GM03348 (cell line): Measurements from ENCODE around the gene HEXD.
A peak's percentile ranks its signal among the peaks of the same experiment; 100 is the strongest.
"Not testable (repeated sequence)": the region's sequence is repeated elsewhere in the genome, so short reads cannot be mapped to it uniquely, and the experiment has no call there.

ENCODE experiments used
- DNase-seq: peaks from one replicate; pipeline ENCODE4 v3.0.0; 2012; ENCODE audit warnings: low spot score

Gene HEXD

DNA sequence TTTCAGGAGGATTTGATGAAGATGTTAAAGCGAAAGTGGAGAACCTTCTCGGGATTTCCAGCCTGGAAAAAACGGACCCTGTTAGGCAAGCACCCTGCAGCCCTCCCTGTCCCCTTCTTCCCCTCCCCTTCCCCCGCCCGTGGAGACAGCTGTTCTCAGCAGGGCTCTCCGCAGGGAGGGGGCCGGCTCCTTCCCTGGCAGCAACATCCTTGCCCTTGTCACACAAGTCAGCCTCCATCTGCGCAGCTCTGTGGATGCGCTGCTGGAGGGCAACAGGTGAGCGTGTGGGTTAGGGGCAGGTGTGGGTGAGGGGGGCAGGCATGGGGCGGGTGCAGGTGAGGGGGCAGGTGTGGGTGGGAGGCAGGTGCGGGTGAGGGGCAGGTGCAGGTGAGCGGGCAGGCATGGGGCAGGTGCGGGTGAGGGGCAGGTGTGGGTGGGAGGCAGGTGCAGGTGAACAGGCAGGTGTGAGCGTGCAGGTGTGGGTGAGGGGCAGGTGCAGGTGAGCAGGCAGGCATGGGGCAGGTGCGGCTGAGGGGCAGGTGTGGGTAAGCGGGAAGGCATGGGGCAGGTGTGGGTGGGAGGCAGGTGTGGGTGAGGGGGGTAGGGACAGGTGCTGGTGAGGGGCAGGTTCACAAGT, 23.0 kb downstream of the HEXD start:
- DNase-seq: no peak

DNA sequence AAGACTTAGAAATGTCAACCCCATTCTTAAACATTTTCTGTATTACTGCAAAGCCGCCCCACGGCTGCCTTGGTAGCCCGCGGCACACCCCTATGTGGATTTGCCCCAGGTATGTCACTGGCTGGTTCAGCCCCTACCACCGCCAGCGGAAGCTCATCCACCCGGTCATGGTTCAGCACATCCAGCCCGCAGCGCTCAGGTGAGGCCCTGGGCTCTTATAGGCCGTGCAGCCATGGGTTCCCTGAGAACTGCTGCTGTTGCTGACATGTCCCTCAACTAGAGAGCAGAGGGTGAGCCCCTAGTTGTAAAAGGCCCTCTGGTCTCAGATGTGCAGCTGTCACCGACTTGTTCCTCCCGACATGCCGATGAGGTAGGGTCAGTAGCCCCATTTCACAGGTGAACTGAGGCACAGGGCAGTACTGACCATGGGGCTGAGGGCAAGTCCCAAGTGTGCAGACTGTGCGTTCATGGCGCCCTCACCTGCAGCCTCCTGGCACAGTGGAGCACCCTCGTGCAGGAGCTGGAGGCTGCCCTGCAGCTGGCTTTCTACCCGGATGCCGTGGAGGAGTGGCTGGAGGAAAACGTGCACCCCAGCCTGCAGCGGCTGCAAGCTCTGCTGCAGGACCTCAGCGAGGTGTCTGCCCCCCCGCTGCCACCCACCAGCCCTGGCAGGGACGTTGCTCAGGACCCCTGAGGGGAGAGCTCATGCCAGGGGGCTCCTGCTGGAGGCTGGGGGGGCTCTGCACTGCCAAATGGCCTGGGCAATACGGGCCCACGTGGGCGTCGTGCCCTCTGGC, 23.7 kb downstream of the HEXD start:
- no peak for DNase-seq

DNA sequence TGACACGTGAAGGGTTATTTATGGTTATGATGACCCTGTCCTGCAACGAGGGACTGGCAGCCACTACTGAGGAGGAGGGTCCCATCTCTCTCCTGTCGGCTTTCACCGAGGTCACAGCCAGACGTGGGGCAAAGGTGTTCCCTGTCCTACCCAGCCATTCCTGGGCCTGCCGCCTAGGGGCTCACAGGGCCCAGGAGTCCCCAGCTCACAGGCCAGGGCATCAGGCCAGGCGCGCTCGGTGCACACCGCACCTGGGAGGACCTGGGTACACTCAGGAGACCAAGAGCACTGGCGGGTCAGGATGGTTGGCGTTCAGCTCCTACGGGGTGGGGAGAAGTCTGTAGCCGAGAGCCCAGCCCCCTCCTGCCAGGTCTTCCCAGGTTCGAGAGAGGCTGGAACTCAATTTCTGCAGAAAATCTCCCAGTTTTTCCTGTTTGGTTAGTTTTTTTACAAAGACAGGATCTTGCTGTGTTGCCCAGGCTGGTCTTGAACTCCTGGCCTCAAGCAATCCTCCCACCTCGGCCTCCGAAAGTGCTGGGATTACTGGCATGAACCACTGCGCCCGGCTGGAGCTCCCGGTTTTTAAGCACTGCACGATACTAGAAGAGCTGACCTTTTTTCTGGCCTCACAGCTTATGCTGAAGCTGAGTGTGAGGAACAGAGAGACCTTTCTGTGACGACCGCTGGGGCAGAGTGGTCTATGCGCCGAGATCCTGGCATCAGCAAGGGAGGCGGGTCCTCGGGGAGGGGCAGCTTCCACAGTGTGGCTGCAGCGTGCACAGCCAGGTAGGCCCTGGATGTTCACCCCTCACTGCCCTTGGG, 24.7 kb downstream of the HEXD start:
- no peak for DNase-seq

DNA sequence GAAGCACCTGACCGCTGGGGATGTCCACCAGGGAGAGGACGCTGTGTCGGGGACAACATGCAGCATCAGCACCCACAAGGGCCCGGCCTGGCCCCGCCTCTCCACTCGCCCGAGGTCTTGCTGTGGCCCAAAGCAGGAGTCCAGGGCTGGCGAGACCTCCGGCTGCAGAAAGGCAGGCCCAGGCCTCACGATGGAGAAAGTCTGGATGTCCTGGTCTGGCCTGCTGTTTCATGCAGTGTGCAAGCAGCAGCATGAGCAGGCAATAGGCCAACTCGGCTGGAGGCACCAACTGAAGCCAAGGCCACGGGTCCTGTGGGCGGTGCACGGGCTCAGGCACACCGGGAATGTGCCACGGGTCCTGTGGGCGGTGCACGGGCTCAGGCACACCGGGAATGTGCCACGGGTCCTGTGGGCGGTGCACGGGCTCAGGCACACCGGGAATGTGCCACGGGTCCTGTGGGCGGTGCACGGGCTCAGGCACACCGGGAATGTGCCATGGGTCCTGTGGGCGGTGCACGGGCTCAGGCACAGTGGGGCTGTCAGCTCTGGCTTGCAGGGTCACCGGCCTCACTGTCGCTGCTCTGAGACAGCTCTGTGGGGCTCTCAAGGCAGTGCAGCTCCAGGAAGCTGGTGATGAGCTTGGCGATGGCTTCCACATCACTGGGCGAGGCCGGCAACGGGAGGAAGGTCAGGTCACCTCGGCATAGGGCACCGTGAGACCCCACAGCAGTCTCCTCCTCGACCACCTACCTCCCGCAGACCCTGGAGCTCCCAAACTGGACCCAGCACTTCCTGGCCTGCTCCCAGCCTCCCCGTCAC, 25.5 kb downstream of the HEXD start:
- no peak for DNase-seq

DNA sequence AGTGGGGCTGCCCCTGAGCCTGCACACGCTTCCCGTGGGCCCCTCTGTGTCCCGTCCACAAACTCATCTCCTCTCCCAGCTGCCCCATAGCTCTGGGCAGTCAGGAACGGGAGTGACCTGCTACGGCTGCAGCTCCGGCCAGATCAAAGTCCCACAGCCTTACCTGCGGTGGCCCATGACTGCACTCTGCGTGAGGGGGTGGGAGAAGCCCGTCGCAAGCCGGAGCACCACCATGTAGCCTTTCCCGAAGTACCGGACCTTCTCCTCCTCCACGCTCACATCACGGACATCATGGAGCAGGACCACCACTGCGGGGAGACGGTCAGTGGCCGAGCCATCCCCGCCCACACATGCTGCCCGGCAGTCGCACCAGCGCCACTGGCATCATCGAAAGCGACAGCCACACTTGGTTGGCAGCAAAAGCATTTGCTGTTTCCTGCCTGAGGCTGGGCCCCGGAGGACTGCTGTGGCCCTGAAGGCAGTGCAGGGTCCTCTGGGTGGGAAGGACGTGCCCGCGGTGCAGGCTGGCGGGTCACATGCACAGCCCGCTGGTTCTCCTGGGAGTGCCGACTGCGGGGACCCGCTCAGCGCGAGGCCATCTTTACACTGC, 26.2 kb downstream of the HEXD start:
- DNase-seq: no peak

DNA sequence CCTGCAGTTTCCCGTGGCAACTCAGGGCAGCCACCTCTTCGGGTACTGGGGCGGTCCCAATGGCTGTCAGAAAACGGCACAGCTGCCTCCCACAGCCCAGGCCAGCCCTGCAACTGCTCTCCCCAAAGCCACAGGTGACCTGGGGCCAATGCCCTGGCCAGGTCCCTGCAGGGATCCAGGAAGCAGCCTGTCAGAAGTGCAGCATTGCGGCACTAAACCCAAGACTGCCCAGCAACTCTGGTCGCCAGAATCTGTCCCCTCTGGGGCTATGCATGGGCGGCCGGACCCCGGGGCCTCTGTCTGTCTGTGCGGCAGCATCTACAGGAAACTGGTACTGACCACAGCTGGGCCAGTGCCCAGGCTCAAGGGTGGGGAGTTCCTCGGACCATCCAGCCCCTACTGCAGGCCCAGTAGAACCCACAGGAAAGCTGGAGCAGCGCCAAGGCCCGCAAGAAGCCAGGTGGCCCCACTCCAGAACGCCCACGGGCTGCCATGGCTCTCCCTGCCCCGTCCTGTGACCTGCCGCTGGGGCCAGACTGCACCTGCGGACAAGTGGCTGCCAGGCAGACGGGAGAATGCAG, 26.9 kb downstream of the HEXD start:
- DNase-seq: no peak

DNA sequence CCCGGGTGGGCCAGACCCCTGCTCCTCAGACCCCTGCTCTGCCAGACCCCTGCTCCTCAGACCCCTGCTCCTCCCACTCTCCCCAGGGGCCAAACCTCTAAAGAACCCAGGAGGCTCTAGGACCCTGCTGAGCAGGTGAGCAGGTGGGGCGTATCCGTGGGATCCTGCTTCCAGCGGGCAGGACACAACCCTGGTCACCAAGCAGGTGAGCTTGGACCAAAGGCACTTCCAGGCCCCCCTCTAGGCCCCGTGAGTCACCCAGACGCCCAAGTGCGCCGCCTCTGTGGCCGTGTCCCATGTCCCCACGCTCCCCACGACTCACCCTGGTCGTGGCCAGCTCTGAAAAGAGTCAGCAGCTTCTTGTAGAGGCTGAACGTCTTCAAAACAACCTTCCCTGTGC, 27.4 kb downstream of the HEXD start:
- DNase-seq: no peak

DNA sequence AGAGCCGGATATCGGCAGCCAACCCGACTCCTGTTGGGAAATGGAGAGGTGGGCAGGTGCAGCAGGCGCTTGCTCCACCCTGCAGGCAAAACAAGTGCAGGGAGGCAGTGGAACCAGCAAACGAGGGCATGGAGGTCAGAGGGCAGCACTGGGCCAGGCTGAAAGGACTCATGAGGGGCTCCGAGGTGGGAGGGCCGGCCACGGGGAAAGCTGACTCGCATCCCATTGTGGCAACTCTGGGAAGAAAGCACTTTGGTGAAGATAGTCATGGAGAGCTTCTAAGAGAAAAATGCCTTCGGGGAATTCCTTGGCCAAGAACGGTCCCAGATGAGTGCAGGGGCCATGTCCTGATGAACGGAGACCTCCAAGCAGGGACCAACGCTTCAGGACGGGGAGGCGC, 28.0 kb downstream of the HEXD start:
- no peak for DNase-seq

DNA sequence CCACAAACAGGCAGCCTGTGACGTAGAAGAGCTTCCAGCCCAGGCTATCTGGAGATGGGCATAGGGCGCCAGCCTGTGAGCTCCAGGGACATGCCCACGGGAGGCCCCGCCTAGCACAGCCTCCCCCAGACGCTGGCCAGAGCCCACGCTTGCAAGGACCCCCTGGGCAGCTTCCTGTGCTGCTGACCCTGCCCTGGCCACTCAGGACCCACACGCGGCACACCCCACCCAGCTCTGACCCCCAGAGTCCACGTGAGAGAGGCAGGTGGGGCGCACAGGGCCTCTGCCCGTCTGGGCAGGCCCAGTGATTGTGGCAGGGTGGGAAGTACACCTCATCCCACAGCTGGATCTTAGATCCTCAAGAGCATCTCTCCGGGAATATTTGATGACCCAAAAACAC, 28.5 kb downstream of the HEXD start:
- DNase-seq: no peak

DNA sequence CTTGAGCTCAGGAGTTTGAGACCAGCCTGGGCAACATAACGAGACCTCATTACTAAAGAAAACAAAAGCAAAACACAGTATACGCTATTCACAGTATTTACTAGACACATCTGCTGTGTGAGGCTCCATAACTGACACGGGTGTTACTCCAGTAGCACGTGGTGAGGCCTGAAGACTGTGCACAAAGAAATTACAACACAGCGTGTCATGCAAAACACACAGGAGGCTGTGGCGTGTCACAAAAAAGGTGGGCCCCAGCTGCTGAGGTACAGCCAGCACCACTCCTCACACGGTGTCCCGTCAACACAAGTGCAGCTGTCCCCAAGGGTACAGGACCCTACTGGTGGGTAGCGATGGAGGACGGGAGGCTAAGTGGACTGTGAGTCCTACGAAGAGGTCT, 29.7 kb downstream of the HEXD start:
- no peak for DNase-seq

DNA sequence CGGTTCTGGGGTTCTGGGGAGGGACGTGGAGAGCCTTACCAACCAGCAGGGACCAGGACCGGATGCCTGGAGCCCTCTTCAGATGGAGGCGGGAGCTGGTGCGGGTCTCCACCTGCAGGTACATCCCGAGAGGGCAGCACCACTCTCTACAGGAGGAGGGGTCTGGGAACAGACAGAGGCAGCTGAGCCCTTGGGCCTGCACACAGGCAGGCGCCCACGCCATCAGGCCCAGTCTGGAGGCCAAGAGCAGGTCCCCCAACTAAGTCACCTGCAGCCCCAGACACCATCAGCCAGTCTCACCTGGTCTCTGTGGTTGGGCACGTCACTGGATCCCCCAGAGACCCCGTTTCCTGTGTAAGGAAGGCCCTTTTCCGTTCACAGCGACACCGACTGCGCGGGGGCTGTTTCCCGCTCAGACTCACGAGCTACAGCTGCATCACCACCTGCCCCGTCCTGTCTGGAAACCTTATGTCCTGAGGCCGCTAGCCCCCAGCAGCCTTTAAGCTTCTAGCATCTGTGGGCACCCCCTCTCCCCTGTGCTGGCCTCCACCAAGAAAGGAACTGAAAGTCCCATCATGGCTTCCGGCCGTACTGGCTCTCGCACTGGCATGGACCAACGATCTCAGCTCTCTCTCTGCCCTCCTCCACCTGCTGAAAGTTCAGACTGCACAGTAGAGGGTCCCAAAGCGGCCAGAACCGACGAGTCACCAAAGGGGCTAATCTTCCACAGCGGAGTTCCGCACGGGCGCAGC, 31.2 kb downstream of the HEXD start:
- no peak for DNase-seq

DNA sequence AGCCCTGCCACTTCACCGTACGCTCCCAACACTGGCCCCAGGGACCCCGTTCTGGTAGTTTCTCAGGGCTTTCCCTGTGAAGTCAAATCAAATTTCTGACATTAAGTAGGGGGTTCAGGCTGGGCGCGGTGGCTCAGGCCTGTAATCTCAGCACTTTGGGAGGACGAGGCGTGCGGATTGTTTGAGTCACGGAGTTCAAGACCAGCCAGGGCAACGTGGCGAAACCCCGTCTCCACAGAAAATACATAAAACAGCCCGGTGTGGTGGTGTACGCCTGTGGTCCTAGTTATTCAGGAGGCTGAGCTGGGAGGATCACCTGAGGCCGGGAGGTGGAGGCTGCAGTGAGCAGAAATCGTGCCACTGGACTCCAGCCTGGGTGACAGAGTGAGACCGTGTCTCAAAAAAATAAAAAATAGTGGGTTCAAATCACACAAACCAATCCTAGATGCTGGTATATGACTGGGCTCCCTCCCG, 31.8 kb downstream of the HEXD start:
- no peak for DNase-seq

DNA sequence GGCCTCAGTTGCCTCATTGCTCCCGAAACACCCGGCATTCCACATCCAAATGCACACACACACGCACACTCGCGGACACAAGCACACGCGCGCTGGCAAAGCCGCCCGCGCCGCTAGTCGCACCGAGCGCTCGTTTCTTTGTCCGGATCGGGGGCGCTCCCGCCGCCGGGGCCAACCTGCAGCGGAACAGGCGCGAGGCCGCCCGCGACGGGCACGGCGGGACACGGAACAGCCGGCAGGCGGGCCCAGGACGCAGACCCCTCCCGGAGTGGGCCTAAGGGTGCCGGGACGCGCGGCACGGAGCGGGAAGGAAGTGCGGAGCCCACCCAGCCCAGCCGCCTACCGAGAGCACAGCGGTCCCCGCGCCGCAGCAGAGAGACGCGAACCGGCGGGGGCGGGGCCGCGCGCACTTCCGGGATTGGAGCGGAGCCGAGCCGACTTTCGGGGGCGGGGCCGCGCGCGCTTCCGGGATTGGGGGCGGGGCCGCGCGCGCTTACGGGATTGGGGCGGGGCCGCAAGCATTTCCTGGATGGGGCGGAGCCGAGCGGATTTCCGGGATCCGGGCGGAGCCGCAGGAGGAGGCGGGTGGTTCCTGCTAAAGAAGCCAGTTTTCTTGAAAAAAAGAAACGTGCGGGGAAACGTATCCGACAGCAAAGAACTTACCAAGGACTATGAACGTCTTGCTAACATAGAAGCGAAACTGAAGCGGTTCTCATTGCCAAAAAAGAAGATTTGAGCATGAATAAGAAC, 32.4 kb downstream of the HEXD start, which contains the start of gene CYBC1:
TSS of gene CYBC1 (minus strand) at position 396 of the 750 bp plus-strand sequence. CDS start 1,498 bp downstream, outside the sequence.
- DNase-seq: peak; percentile 96

DNA sequence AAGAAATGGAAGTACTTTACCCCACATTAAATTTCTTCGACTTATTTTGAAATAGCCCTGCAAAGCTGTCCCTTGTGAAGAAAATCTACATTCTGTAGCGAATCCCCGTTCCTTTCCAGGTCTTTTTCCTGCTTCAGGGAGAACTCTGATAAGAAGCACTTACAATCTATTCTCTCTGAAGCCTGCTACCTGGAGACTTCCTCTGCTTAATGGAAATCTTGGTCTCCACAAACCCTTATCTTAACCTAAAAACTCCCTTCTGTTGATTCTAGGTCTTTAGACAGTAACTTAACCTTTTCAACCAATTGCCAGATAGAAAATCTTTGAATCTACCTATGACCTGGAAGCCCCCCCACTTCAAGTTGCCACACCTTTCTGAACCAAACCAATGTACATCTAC, 34.0 kb downstream of the HEXD start:
- DNase-seq: no peak

DNA sequence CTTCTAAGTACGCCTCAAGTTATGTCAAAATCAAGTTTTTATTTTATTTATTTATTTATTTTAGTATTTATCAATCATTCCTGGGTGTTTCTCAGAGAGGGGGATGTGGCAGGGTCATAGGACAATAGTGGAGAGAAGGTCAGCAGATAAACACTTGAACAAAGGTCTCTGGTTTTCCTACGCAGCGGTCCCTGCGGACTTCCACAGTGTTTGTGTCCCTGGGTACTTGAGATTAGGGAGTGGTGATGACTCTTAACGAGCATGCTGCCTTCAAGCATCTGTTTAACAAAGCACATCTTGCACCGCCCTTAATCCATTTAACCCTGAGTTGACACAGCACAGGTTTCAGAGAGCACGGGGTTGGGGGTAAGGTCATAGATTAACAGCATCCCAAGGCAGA, 35.0 kb downstream of the HEXD start:
- not testable (repeated sequence) for DNase-seq

DNA sequence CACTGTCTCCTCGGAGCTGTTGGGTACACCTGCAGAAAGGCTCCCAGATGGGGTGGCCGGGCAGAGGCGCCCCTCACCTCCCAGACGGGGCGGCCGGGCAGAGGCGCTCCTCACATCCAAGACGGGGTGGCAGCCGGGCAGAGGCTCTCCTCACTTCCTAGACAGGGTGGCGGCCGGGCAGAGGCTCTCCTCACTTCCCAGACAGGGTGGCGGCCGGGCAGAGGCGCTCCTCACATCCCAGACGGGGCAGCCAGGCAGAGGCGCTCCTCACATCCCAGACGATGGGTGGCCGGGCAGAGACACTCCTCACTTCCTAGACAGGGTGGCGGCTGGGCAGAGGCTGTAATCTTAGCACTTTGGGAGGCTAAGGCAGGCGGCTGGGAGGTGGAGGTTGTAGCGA, 35.6 kb downstream of the HEXD start:
- DNase-seq: not testable (repeated sequence)

DNA sequence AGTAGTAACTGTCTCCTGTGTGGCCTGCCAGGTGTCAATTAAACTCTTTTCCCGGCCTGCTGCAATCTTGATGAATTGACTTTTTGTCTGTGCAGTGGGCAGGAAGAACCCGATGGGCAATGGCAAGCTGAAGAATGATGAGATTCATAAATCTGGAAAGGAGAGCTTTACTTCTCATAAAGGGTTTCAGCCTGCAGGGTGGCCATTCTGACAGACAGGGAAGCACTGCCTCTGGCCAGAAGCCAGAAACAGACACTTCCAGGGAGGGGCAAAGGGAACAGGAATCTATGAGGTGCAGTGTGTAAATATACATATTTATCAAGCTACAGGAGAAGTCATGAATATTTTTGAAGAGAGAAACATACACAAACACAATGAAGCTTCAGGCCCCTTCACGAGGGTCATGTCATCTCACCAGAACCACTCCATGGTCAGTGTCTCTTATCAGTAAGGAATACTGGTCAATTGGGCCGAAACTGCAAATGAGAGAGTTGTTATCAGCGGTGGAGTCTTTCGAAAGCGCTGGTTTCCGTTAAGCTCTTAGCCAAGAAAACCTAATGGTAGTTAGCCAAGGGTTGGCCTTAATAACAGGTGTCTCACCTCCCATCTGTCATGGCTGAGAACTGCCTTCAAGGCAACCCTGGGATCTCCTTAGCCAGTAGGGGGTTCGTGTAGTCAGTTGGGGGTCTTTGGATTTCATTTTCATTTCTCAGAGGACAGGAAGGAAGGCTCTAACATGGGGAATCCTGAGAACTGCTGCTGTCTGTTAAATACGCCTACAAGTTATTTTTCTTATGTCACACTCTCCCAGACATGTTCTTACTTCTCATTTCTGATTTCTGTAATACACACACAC, 39.2 kb downstream of the HEXD start:
- no peak for DNase-seq

DNA sequence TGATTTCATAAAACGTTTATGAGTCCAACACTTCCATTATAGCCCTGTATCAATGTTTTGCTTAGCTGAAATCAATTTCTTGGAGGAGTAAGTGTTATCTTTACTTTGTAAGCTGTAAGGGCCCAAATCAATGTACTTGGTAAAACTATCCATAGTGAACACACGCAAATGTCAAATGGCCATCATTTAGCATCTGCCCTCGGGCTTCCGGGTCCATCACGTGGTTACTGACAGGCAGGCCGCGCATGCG, 39.7 kb downstream of the HEXD start:
- DNase-seq: peak; percentile 96
